PC-9 (cell line): ENCODE measurements around the gene CABYR.

Experiments
- CTCF ChIP-seq: fragments of 200-600 bp; sonication (generic); conservative IDR thresholded peaks from 2 replicates; pipeline ENCODE4 v1.6.1; 2017; ENCODE audit warnings: mixed run types, antibody characterized with exemption, mild to moderate bottlenecking, moderate library complexity
- EZH2 ChIP-seq: fragments of 200-600 bp; sonication (generic); IDR thresholded peaks from 2 replicates; pipeline ENCODE4 v1.8.0; 2017; ENCODE audit warnings: antibody characterized with exemption, low read depth

GRCh38 chr18:24189007-24189528 is 50.2 kb downstream of the CABYR start:
- no peak for TF ChIP-seq CTCF
- TF ChIP-seq EZH2, result no peak
